HG03575 (cell line): ENCODE data around the gene DEDD2.

Experiments used
- ATAC-seq: cut with Tn5 transposase; IDR thresholded peaks from one replicate; pipeline ENCODE4 v1.9.1; 2021; ENCODE audit not compliant: unreplicated experiment, insufficient number of reproducible peaks, low FRiP score; ENCODE audit errors: extremely low read depth

The DEDD2 gene

GRCh38 chr19:42230571-42230970, 13.1 kb upstream of the DEDD2 start:
- ATAC-seq, result no peak

GRCh38 chr19:42229855-42230351, 12.4 kb upstream of the DEDD2 start:
- ATAC-seq, result no peak

GRCh38 chr19:42229301-42229854, 11.9 kb upstream of the DEDD2 start:
- no peak for ATAC-seq

GRCh38 chr19:42228641-42229040, 11.2 kb upstream of the DEDD2 start:
- no peak for ATAC-seq

GRCh38 chr19:42226886-42227285, 9.4 kb upstream of the DEDD2 start:
- no peak for ATAC-seq

- no peak for ATAC-seq
Measured at GRCh38 chr19:42225718-42226292, 8.3 kb upstream of the DEDD2 start.

GRCh38 chr19:42224940-42225717, 7.7 kb upstream of the DEDD2 start:
- no peak for ATAC-seq

- no peak for ATAC-seq
Measured at GRCh38 chr19:42220751-42221097, 3.2 kb upstream of the DEDD2 start.

- ATAC-seq, result no peak
Measured at GRCh38 chr19:42219812-42220750, 2.6 kb upstream of the DEDD2 start, which contains the start of gene ZNF526. TSS of gene ZNF526 (plus strand) at chr19:42220312. CDS start at chr19:42224404, 4,092 bp downstream.

GRCh38 chr19:42216653-42217519, 591 bp downstream of the DEDD2 start:
- ATAC-seq, result no peak

GRCh38 chr19:42214810-42215485, 2.5 kb downstream of the DEDD2 start:
- ATAC-seq, result no peak

- ATAC-seq, result no peak
Measured at GRCh38 chr19:42212886-42213285, 4.6 kb downstream of the DEDD2 start.

- no peak for ATAC-seq
Measured at GRCh38 chr19:42208612-42209011, 8.9 kb downstream of the DEDD2 start.

- no peak for ATAC-seq
Measured at GRCh38 chr19:42207767-42208271, 9.7 kb downstream of the DEDD2 start.

- ATAC-seq, result no peak
Measured at GRCh38 chr19:42206871-42207755, 10.4 kb downstream of the DEDD2 start.

- no peak for ATAC-seq
Measured at GRCh38 chr19:42204664-42205063, 12.8 kb downstream of the DEDD2 start.

GRCh38 chr19:42203700-42204099, 13.8 kb downstream of the DEDD2 start:
- ATAC-seq, result no peak
